ENCODE data around the gene ENHO.

GRCh38 chr9:34571481-34571810, 48.7 kb upstream of the ENHO start:
- no peak for TF ChIP-seq CTCF (conservative IDR thresholded peaks at IDR 0.05; ENCODE audit: low read depth in 2 of 2)
- TF ChIP-seq EZH2 (IDR thresholded peaks at IDR 0.05; ENCODE audit: low read depth, unreplicated experiment), result no peak
- TF ChIP-seq NANOG (IDR thresholded peaks at IDR 0.05; ENCODE audit: borderline replicate concordance), result no peak
- TF ChIP-seq POLR2AphosphoS5 (IDR thresholded peaks at IDR 0.05; ENCODE audit: low read depth), result no peak
- TF ChIP-seq REST (IDR thresholded peaks at IDR 0.05; ENCODE audit: unreplicated experiment), result no peak
- TF ChIP-seq JUNB (IDR thresholded peaks at IDR 0.05; ENCODE audit: unreplicated experiment), result no peak
- no peak for TF ChIP-seq CREB1 (CRISPR knock-in tag; IDR thresholded peaks at IDR 0.05; ENCODE audit: low read depth)
- no peak for TF ChIP-seq EZH2phosphoT487 (IDR thresholded peaks at IDR 0.05; ENCODE audit: unreplicated experiment)
- TF ChIP-seq ZNF331 (CRISPR knock-in tag; IDR thresholded peaks at IDR 0.05; ENCODE audit: low read depth), result no peak
- TF ChIP-seq ETS1 (IDR thresholded peaks at IDR 0.05), result no peak
- no peak for TF ChIP-seq STAT1 (IDR thresholded peaks at IDR 0.05; ENCODE audit: unreplicated experiment)

Data from GM23338 (cell line).